Activated CD4-positive, alpha-beta T cell treated with anti-CD3 and anti-CD28 coated beads, Interleukin-2, amount 50 U/mL, for 4 hours (primary cell): ENCODE data around the gene MED13L.

Experiments used
- DNase-seq, 2 experiments: peaks; one replicate each; pipeline ENCODE4 v3.0.0-alpha.2; 2020

The MED13L gene

GRCh38 chr12:116276652-116277466, 634 bp downstream of the MED13L start:
- peak; percentile 57 to 58 for DNase-seq

GRCh38 chr12:116274551-116275375, 2.7 kb downstream of the MED13L start:
- DNase-seq: no peak

- no peak for DNase-seq
These were observed 3.5 kb downstream of the MED13L start for GRCh38 chr12:116273813-116274550.

- no peak for DNase-seq
These were observed 9.5 kb downstream of the MED13L start for GRCh38 chr12:116267948-116268347.

GRCh38 chr12:116266631-116267349, 10.7 kb downstream of the MED13L start:
- no peak for DNase-seq

GRCh38 chr12:116266168-116266601, 11.3 kb downstream of the MED13L start:
- DNase-seq: no peak

GRCh38 chr12:116265351-116266147, 11.9 kb downstream of the MED13L start:
- no peak for DNase-seq

- DNase-seq: no peak
These were observed 12.9 kb downstream of the MED13L start for GRCh38 chr12:116264525-116265070.

- DNase-seq: no peak
These were observed 13.6 kb downstream of the MED13L start for GRCh38 chr12:116263844-116264243.

- DNase-seq: no peak
These were observed 14.1 kb downstream of the MED13L start for GRCh38 chr12:116263431-116263830.

- no peak for DNase-seq
These were observed 14.8 kb downstream of the MED13L start for GRCh38 chr12:116262741-116263140.

GRCh38 chr12:116261525-116262100, 15.9 kb downstream of the MED13L start:
- DNase-seq: no peak

- DNase-seq: no peak
These were observed 17.5 kb downstream of the MED13L start for GRCh38 chr12:116259800-116260577.

- no peak for DNase-seq
These were observed 19.7 kb downstream of the MED13L start for GRCh38 chr12:116257826-116258225.

- no peak for DNase-seq
These were observed 20.3 kb downstream of the MED13L start for GRCh38 chr12:116257215-116257614.

- no peak for DNase-seq
These were observed 27.6 kb downstream of the MED13L start for GRCh38 chr12:116249938-116250337.

- no peak for DNase-seq
These were observed 28.6 kb downstream of the MED13L start for GRCh38 chr12:116248930-116249329.

- DNase-seq: no peak
These were observed 29.1 kb downstream of the MED13L start for GRCh38 chr12:116248433-116248832.

- no peak for DNase-seq
These were observed 30.1 kb downstream of the MED13L start for GRCh38 chr12:116247377-116247776.
